ENCODE data around the gene SERINC4. TPM values are rescaled to one million over a fixed set of nuclear protein-coding genes. Genes with fewer than 3 reads are reported as not detected.

Gene SERINC4
- total and polyA plus RNA-seq, 3 experiments from 2014 or later, result 0.20 to 2.2 (median 0.26) TPM

DNA sequence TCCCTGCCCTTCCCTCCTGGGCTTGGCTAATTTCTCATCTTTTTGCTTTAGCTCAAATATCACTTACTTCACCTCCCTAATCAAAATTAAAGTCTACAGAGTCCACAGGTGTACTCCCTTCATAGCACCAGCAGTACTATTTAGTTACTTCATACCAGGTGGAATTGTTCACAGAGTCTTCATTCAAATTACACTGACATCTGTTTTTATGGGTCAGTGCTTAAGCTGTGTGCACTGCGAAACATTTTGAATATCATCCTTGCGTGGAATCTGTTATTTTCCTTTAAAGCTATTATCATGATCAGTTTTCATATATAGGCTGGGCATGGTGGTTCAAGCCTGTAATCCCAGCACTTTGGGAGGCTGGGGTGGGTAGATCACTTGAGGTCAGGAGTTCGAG lies 10.6 kb downstream of the SERINC4 start:
- Mint-ChIP-seq H3K27ac (peak overlapping the region in 2 of 8 donors; percentile 18 to 27), H3K9me3 (no peaks in the 10 kb centered on the region), H3K36me3 (peaks cover 4 to 27% (median 6%) of the 10 kb centered on the region in 3 donors), H3K4me1 (peaks cover 21 to 28% (median 21%) of the 10 kb centered on the region in 3 donors), H3K4me3 (peak overlapping the region in 2 of 7 donors; percentile 1 to 12), H3K27me3 (no peaks in the 10 kb centered on the region)
- ChIA-PET POLR2A (interaction anchor here (0.7 to 4.6 kb wide), 2 partner anchors 13 to 1405 kb away, joined by 5 to 24 read pairs; partner anchors contain the start of gene ELL3), CTCF (interaction anchor here (2.2 to 2.8 kb wide), 2 partner anchors 11 to 12 kb away, joined by 11 read pairs; partner anchors contain the start of gene ELL3)
- H3K4me3 ChIP-seq (ENCODE audit: low read length), result no peak overlapping the region
- no peaks in the 10 kb centered on the region for H3K27me3 ChIP-seq (ENCODE audit: insufficient read depth, low read length, poor library complexity, severe bottlenecking)
- peaks cover 21% of the 10 kb centered on the region for H3K4me1 ChIP-seq (ENCODE audit: insufficient read depth, low read length)
- H3K36me3 ChIP-seq (ENCODE audit: insufficient read depth, low read length), result peaks cover 14% of the 10 kb centered on the region
- H3K9me3 ChIP-seq (ENCODE audit: low read length), result no peaks in the 10 kb centered on the region
- H3K27ac ChIP-seq (ENCODE audit: low read depth, low read length), result no peak overlapping the region
- no peak for DNase-seq

DNA sequence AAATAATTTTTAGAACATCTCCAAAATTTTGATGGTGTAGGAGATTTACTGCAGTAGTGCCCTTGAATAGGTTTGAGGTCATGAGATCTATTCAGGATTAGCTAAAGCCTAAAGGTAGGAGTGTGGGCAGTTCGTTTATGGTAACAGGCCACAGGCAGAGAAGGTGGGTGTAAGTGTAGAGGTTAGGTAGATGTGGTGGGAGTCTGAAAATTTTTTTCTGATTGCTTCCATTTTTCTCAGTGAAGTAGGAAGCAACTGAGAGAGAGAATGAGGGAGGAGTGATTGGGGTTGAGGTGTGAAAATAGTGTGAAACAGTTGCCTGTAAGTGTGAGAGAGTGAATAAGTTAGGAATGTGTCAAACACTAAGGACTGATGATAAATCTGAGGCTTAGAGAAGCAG lies 21.0 kb downstream of the SERINC4 start:
- H3K4me1 ChIP-seq (ENCODE audit: insufficient read depth, low read length), result peaks cover 16% of the 10 kb centered on the region
- ChIA-PET POLR2A (interaction anchor here (3.1 kb wide), 1 partner anchor 22 kb away, joined by 18 read pairs; the partner anchor contains the start of genes HYPK and SERINC4), CTCF (interaction anchor here (1.1 to 1.6 kb wide), 2 partner anchors 9 to 10 kb away, joined by 4 to 11 read pairs; no protein-coding TSS in a partner anchor)
- no peak overlapping the region for H3K27ac ChIP-seq (ENCODE audit: low read depth, low read length)
- no peaks in the 10 kb centered on the region for H3K9me3 ChIP-seq (ENCODE audit: low read length)
- Mint-ChIP-seq H3K27me3 (no peaks in the 10 kb centered on the region), H3K27ac (peak overlapping the region in 3 of 8 donors; percentile 49 to 80 (median 67)), H3K4me3 (peak overlapping the region in 4 of 7 donors; percentile 17 to 35 (median 22)), H3K4me1 (peaks cover 18 to 25% (median 18%) of the 10 kb centered on the region in 3 donors), H3K36me3 (peaks cover 0 to 5% (median 0%) of the 10 kb centered on the region in 3 donors), H3K9me3 (no peaks in the 10 kb centered on the region)
- DNase-seq, result no peak
- H3K27me3 ChIP-seq (ENCODE audit: insufficient read depth, low read length, poor library complexity, severe bottlenecking), result no peaks in the 10 kb centered on the region
- no peaks in the 10 kb centered on the region for H3K36me3 ChIP-seq (ENCODE audit: insufficient read depth, low read length)
- H3K4me3 ChIP-seq (ENCODE audit: low read length), result no peak overlapping the region

DNA sequence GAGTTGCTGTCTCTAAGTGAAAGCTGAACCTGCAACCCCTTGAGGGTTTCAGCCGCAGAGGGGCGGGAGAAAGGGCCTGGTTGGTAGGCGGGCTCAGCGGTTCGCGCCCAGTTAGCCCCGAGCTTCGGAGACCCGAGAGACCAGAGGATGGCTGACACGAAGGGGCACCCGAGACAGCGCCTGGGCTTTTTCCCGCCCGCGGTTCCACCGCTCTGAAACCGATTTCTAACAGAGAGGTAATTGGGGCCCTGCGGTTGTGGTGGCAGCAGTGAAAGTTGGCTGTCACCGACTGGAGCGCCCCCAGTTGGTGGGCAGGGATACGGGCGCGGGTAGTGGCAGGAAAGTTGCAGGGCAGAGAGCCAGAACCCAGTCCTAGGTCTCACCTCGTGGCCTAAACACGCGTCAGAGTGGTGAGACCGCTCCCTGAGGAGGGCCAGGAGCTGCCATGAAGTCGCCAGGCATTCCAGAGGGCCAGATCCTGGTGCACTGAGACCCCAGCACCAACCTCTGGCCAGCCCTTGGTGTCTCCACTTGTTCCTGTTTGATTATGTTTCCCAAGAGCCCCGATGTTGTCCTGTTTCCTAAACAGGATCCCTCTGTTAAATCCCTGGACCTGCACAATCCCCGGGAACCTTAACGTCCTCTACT lies 22.6 kb downstream of the SERINC4 start:
- peak overlapping the region; percentile 89 to 97 (median 94) for H3K4me3 Mint-ChIP-seq
- peaks cover 18 to 25% (median 18%) of the 10 kb centered on the region in 3 donors for H3K4me1 Mint-ChIP-seq
- DNase-seq, result peak; percentile 79 to 89 (median 85)
- ChIA-PET CTCF (interaction anchor here (1.0 to 2.1 kb wide), 14 partner anchors 9 to 267 kb away, joined by 3 to 16 read pairs (median 5); partner anchors contain the start of genes PDIA3, SERF2 and SERINC4), POLR2A (interaction anchor here (0.5 to 3.1 kb wide), 8 partner anchors 14 to 47 kb away, joined by 3 to 24 read pairs (median 7); partner anchors contain the start of genes HYPK, MFAP1, PDIA3 and SERF2)
- H3K9me3 Mint-ChIP-seq, result no peaks in the 10 kb centered on the region
- Histone ChIP-seq H3K27me3 (ENCODE audit: insufficient read depth, low read length, poor library complexity, severe bottlenecking) (no peaks in the 10 kb centered on the region), H3K36me3 (ENCODE audit: insufficient read depth, low read length) (no peaks in the 10 kb centered on the region), H3K27ac (ENCODE audit: low read depth, low read length) (peak overlapping the region; percentile 49), H3K9me3 (ENCODE audit: low read length) (no peaks in the 10 kb centered on the region), H3K4me3 (ENCODE audit: low read length) (peak overlapping the region; percentile 62), H3K4me1 (ENCODE audit: insufficient read depth, low read length) (peaks cover 16% of the 10 kb centered on the region)
- H3K36me3 Mint-ChIP-seq, result peaks cover 0 to 15% (median 0%) of the 10 kb centered on the region in 3 donors
- H3K27me3 Mint-ChIP-seq, result no peaks in the 10 kb centered on the region
- peak overlapping the region; percentile 83 to 96 (median 92) for H3K27ac Mint-ChIP-seq

DNA sequence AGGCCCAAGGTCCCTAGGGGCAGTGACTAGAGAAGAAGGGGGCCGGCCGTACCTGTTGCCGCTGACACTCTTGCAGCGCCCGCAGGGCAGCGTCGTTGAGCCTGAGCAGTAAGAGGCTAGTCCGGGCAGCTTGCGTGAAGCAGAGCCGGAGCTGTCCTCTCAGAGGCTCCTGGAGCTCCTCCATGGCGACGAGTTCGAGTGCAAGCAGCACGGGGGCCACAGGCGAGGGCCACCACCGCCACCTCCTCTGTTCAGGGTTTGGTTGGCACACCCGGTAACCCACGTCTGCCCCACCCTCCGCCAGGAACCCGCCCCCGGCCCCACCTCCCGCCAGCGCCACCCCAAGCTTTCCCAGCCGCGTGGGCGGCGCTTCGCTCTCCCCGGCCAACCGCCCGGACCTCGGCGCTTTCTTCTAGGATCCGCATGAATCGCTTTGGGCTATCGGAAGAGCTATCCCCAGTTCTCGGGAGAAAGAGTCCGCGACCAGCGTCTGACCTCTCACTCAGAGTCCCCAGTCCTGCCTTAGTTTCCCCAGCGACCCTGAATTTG lies 23.2 kb downstream of the SERINC4 start, which contains the start of gene ELL3:
ELL3 (minus strand) TSS at position 249 of the 549 bp plus-strand sequence; CDS start at position 184, 65 bp downstream.
- Mint-ChIP-seq H3K4me1 (peaks cover 18 to 25% (median 18%) of the 10 kb centered on the region in 3 donors), H3K36me3 (peaks cover 0 to 21% (median 2%) of the 10 kb centered on the region in 3 donors), H3K27me3 (no peaks in the 10 kb centered on the region), H3K9me3 (no peaks in the 10 kb centered on the region), H3K27ac (peak within 1 kb of the TSS; percentile 83 to 96 (median 92)), H3K4me3 (peak within 1 kb of the TSS; percentile 89 to 97 (median 94))
- POLR2A ChIA-PET, result interaction anchor here (0.6 to 3.1 kb wide), 7 partner anchors 14 to 48 kb away, joined by 3 to 24 read pairs (median 8); partner anchors contain the start of genes HYPK, MFAP1, PDIA3 and SERF2
- Histone ChIP-seq H3K27me3 (ENCODE audit: insufficient read depth, low read length, poor library complexity, severe bottlenecking) (no peaks in the 10 kb centered on the region), H3K4me3 (ENCODE audit: low read length) (peak within 1 kb of the TSS; percentile 62), H3K4me1 (ENCODE audit: insufficient read depth, low read length) (peaks cover 16% of the 10 kb centered on the region), H3K27ac (ENCODE audit: low read depth, low read length) (peak within 1 kb of the TSS; percentile 49), H3K9me3 (ENCODE audit: low read length) (no peaks in the 10 kb centered on the region), H3K36me3 (ENCODE audit: insufficient read depth, low read length) (peaks cover 3% of the 10 kb centered on the region)
- CTCF ChIA-PET, result interaction anchor here (1.0 to 2.1 kb wide), 14 partner anchors 10 to 266 kb away, joined by 3 to 16 read pairs (median 5); partner anchors contain the start of genes PDIA3, SERF2 and SERINC4
- DNase-seq, result peak in 4 of 5 donors; percentile 73 to 84 (median 74)

DNA sequence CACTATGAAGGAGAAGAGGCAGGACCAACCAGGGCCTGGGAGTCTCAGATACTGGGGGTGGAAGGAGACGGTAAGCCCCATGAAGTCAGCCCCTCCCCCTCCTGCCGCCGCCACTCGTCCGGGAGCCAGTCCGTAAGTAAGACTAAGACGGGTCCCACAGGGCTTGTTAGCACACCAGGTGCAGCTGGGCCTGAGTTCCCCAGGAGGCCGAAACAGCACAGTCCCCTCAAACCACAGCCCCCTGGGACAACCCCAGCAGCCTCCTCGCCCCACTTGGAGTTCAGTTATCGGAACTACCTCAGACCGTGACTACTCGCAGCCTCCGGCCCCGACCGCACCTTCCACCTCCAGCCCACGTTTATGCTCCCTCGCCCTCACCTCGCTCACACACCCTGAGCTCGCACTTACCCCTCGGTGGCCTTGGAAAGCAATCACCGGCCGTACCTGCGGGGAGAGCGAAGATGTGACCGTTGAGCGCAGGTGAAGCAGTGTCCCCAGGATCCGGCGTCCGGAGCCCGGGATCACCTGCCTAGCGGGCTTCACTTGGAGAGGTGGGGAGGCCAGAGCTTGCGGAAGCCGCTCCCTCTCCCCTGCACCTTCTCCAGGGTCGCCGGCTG lies 23.8 kb downstream of the SERINC4 start:
- Mint-ChIP-seq H3K27ac (peak overlapping the region in 7 of 8 donors; percentile 54 to 96 (median 80)), H3K4me3 (peak overlapping the region; percentile 89 to 97 (median 94)), H3K9me3 (no peaks in the 10 kb centered on the region), H3K27me3 (no peaks in the 10 kb centered on the region), H3K4me1 (peaks cover 18 to 25% (median 18%) of the 10 kb centered on the region in 3 donors), H3K36me3 (peaks cover 0 to 27% (median 2%) of the 10 kb centered on the region in 3 donors)
- no peaks in the 10 kb centered on the region for H3K27me3 ChIP-seq (ENCODE audit: insufficient read depth, low read length, poor library complexity, severe bottlenecking)
- ChIA-PET POLR2A (interaction anchor here (1.4 to 3.1 kb wide), 5 partner anchors 15 to 48 kb away, joined by 6 to 24 read pairs (median 9); partner anchors contain the start of genes HYPK, MFAP1, PDIA3 and SERF2), CTCF (interaction anchor here (1.0 to 1.8 kb wide), 10 partner anchors 12 to 266 kb away, joined by 3 to 16 read pairs (median 5); partner anchors contain the start of gene SERF2)
- H3K9me3 ChIP-seq (ENCODE audit: low read length), result no peaks in the 10 kb centered on the region
- H3K4me1 ChIP-seq (ENCODE audit: insufficient read depth, low read length), result peaks cover 16% of the 10 kb centered on the region
- H3K4me3 ChIP-seq (ENCODE audit: low read length), result peak overlapping the region; percentile 62
- no peak overlapping the region for H3K27ac ChIP-seq (ENCODE audit: low read depth, low read length)
- DNase-seq, result peak in 3 of 5 donors; percentile 19 to 58 (median 21)
- H3K36me3 ChIP-seq (ENCODE audit: insufficient read depth, low read length), result peaks cover 9% of the 10 kb centered on the region

DNA sequence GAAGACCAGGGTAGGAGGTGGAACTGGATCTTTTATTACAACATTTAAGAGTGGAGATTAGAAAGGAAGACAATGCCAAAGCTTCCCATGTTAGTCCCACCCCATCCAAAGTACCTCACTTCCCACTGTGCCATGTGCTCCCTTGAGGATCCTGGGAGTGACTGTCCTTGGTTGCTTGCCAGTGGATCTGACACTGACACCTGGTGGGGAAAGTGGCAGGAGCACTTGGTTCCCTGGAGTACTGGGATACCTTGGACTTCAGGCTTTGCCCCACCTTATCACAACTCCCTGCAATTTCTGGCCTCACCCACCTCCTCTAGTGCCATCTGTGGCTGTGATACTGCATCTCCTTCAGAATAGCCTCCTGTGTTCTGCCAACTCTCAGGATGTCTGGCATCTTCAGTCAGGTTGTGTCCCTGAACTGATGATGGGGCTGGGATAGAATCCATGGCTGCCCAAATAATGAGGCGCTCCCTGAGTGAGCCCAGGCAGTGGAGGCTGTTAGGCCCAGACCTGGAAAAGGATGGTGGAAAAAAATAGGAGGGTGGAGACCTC lies 24.5 kb downstream of the SERINC4 start:
- H3K4me3 ChIP-seq (ENCODE audit: low read length), result no peak overlapping the region
- DNase-seq, result no peak
- H3K27me3 ChIP-seq (ENCODE audit: insufficient read depth, low read length, poor library complexity, severe bottlenecking), result no peaks in the 10 kb centered on the region
- H3K27me3 Mint-ChIP-seq, result no peaks in the 10 kb centered on the region
- H3K27ac Mint-ChIP-seq, result peak overlapping the region in 7 of 8 donors; percentile 71 to 92 (median 83)
- H3K4me1 Mint-ChIP-seq, result peaks cover 16 to 25% (median 18%) of the 10 kb centered on the region in 3 donors
- peaks cover 16% of the 10 kb centered on the region for H3K4me1 ChIP-seq (ENCODE audit: insufficient read depth, low read length)
- H3K4me3 Mint-ChIP-seq, result peak overlapping the region; percentile 66 to 97 (median 94)
- H3K9me3 Mint-ChIP-seq, result no peaks in the 10 kb centered on the region
- no peaks in the 10 kb centered on the region for H3K9me3 ChIP-seq (ENCODE audit: low read length)
- CTCF ChIA-PET, result no interaction called here
- H3K27ac ChIP-seq (ENCODE audit: low read depth, low read length), result no peak overlapping the region
- peaks cover 15% of the 10 kb centered on the region for H3K36me3 ChIP-seq (ENCODE audit: insufficient read depth, low read length)
- POLR2A ChIA-PET, result interaction anchor here (1.4 to 2.1 kb wide), 2 partner anchors 16 to 26 kb away, joined by 4 to 24 read pairs; partner anchors contain the start of gene SERF2
- H3K36me3 Mint-ChIP-seq, result peaks cover 0 to 33% (median 7%) of the 10 kb centered on the region in 3 donors

DNA sequence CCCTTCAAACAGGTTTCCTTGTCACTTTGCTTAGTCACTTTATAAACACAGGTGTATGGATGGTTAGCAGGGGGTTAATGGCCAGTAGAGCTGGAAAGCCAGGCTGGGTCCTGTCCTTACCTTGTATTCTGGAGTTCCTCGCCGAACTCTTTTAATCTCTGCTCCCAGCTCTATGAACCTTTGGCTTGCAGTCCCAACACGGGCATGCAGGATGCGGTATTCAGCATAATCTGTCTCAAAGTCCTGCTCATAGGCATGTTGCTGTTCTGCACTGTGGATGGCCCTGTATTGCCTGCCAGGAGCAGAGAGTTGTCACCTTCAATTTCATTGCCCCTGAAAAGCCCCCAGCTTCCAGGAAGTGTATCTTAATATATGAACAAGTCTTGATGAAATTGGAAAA lies 26.0 kb downstream of the SERINC4 start:
- Mint-ChIP-seq H3K9me3 (no peaks in the 10 kb centered on the region), H3K27me3 (no peaks in the 10 kb centered on the region), H3K4me1 (peaks cover 13 to 26% (median 14%) of the 10 kb centered on the region in 3 donors), H3K27ac (peak overlapping the region in 6 of 8 donors; percentile 44 to 92 (median 74)), H3K36me3 (peaks cover 0 to 47% (median 14%) of the 10 kb centered on the region in 3 donors), H3K4me3 (peak overlapping the region in 1 of 7 donors; percentile 94)
- H3K4me1 ChIP-seq (ENCODE audit: insufficient read depth, low read length), result peaks cover 16% of the 10 kb centered on the region
- H3K27me3 ChIP-seq (ENCODE audit: insufficient read depth, low read length, poor library complexity, severe bottlenecking), result no peaks in the 10 kb centered on the region
- no peak for DNase-seq
- no peak overlapping the region for H3K4me3 ChIP-seq (ENCODE audit: low read length)
- H3K36me3 ChIP-seq (ENCODE audit: insufficient read depth, low read length), result peaks cover 28% of the 10 kb centered on the region
- CTCF ChIA-PET, result no interaction called here
- POLR2A ChIA-PET, result interaction anchor here (1.4 kb wide), 1 partner anchor 24 kb away, joined by 4 read pairs; no protein-coding TSS in a partner anchor
- no peaks in the 10 kb centered on the region for H3K9me3 ChIP-seq (ENCODE audit: low read length)
- no peak overlapping the region for H3K27ac ChIP-seq (ENCODE audit: low read depth, low read length)

Measured in CD8-positive, alpha-beta memory T cell (primary cell).